ENCODE measurements around the gene FOXO4.

GRCh38 chrX:71056867-71057266 lies 38.8 kb upstream of the FOXO4 start:
- no peak for TF ChIP-seq CTCF (conservative IDR thresholded peaks at IDR 0.05; ENCODE audit: low read depth in 2 of 2)
- no peak for TF ChIP-seq POLR2AphosphoS5 (IDR thresholded peaks at IDR 0.05; ENCODE audit: low read depth)
- no peak for TF ChIP-seq STAT1 (IDR thresholded peaks at IDR 0.05; ENCODE audit: unreplicated experiment)
- no peak for TF ChIP-seq EZH2phosphoT487 (IDR thresholded peaks at IDR 0.05; ENCODE audit: unreplicated experiment)
- no peak for TF ChIP-seq CREB1 (CRISPR knock-in tag; IDR thresholded peaks at IDR 0.05; ENCODE audit: low read depth)
- no peak for TF ChIP-seq ETS1 (IDR thresholded peaks at IDR 0.05)
- no peak for TF ChIP-seq EZH2 (IDR thresholded peaks at IDR 0.05; ENCODE audit: low read depth, unreplicated experiment)

Data from GM23338 (cell line).